Uterus (tissue), 2 donors: ENCODE results near the gene RTKN.

Source experiments
- CTCF ChIP-seq, 4 experiments: fragments of 200-600 bp in 2 of 4; fragments of 450-650 bp in 2 of 4; sonication (generic) in 2 of 4; IDR thresholded peaks; one replicate each; pipeline ENCODE4 v1.5.1; 2016 to 2019; ENCODE audit warnings: antibody characterized with exemption in 4 of 4, mild to moderate bottlenecking in 2 of 4, moderate library complexity in 1 of 4
- POLR2A ChIP-seq, 2 donors: fragments of 450-650 bp; IDR thresholded peaks; one replicate each; pipeline ENCODE4 v1.6.1; 2016; ENCODE audit warnings: antibody characterized with exemption in 2 of 2, mild to moderate bottlenecking in 1 of 2, moderate library complexity in 1 of 2

GRCh38 chr2:74488643-74489481 is 47.1 kb upstream of the RTKN start:
- no peak for TF ChIP-seq CTCF (IDR thresholded peaks at IDR 0.05)
- no peak for TF ChIP-seq POLR2A (IDR thresholded peaks at IDR 0.05)
